ENCODE measurements around the gene PLCE1. TPM values are rescaled to one million over a fixed set of nuclear protein-coding genes. Genes with fewer than 3 reads are reported as not detected.

The PLCE1 gene
- polyA plus RNA-seq, 2 of the 4 experiments (the other 2 are of a cell fraction), result 10.7 to 18.2 TPM

- no peak for TF ChIP-seq HMGXB4 (CRISPR knock-in tag; IDR thresholded peaks at IDR 0.05; ENCODE audit: borderline replicate concordance)
- peak in 1 of 2 experiments; percentile 32; a peak in 1 of 4 replicates for TF ChIP-seq CEBPB (IDR thresholded peaks at IDR 0.05)
- no peak for TF ChIP-seq ELK1 (IDR thresholded peaks at IDR 0.05; ENCODE audit: low read depth, low read length)
- peak; percentile 24; the same call in 1 of the 2 replicates for TF ChIP-seq MAX (IDR thresholded peaks at IDR 0.05)
- TF ChIP-seq HOXB13 (CRISPR knock-in tag; IDR thresholded peaks at IDR 0.05; ENCODE audit: low read depth), result peak; percentile 82
- TF ChIP-seq GATA3 (IDR thresholded peaks at IDR 0.05; ENCODE audit: borderline replicate concordance), result peak; percentile 52; the same call in 1 of the 2 replicates
- no peak for TF ChIP-seq MAFK (IDR thresholded peaks at IDR 0.05; ENCODE audit: partially characterized antibody)
- peak; percentile 79 for TF ChIP-seq FOSL2 (IDR thresholded peaks at IDR 0.05)
- TF ChIP-seq FOSL2 (CRISPR knock-in tag; IDR thresholded peaks at IDR 0.05), result peak; percentile 81
- no peak for TF ChIP-seq TP53 (CRISPR knock-in tag; IDR thresholded peaks at IDR 0.05)
- TF ChIP-seq RAD21 (conservative IDR thresholded peaks at IDR 0.05 in 1 of 2, IDR thresholded peaks at IDR 0.05 in 1 of 2), result peak; percentile 42 to 67; a peak in 4 of 5 replicates
- TF ChIP-seq BCL3 (IDR thresholded peaks at IDR 0.05), result 0 out of 3 replicates have a peak, but pooled peaks have one; percentile 25
- TF ChIP-seq HOXB5 (CRISPR knock-in tag; IDR thresholded peaks at IDR 0.05), result peak; percentile 52; the same call in 1 of the 2 replicates
- no peak for TF ChIP-seq MYC (IDR thresholded peaks at IDR 0.05; ENCODE audit: borderline replicate concordance, low read length)
- TF ChIP-seq CBX8 (IDR thresholded peaks at IDR 0.05), result no peak
- TF ChIP-seq RNF2 (IDR thresholded peaks at IDR 0.05; ENCODE audit: borderline replicate concordance, low read depth), result no peak
- peak; percentile 67; the same call in 1 of the 2 replicates for TF ChIP-seq RFX5 (IDR thresholded peaks at IDR 0.05)
- TF ChIP-seq CHD4 (IDR thresholded peaks at IDR 0.05; ENCODE audit: borderline replicate concordance), result no peak
Measured at GRCh38 chr10:94042001-94042833, 48.5 kb downstream of the PLCE1 start (continued).

- POLR2A ChIA-PET, result interaction anchor here (1.0 to 1.3 kb wide), 2 partner anchors 51 to 126 kb away, joined by 3 to 6 read pairs; no protein-coding TSS in a partner anchor
- 7% methylated on average over 4 of the region's 4 CpGs for WGBS (ENCODE audit: missing lambda C conversion rate)
- Histone ChIP-seq H3K4me3 (0 out of 3 replicates have a peak overlapping the region, but pooled peaks have one; percentile 9), H3K4me2 (peak overlapping the region; percentile 69), H3K4me1 (peaks cover 82% of the 10 kb centered on the region), H3K9me3 (no peaks in the 10 kb centered on the region), H3K27ac (peak overlapping the region; percentile 91)
- peak in 1 of 2 experiments; percentile 35; a peak in 4 of 6 replicates for ATAC-seq
- peak; percentile 70 for FAIRE-seq
- no peak for DNase-seq (ENCODE audit: low read depth in 1 of 2, low spot score in 1 of 2)
- CTCF ChIA-PET, result interaction anchor here (0.8 to 3.6 kb wide), 6 partner anchors 11 to 401 kb away, joined by 3 to 29 read pairs (median 4); no protein-coding TSS in a partner anchor
- TF ChIP-seq ATOH8 (CRISPR knock-in tag; IDR thresholded peaks at IDR 0.05; ENCODE audit: low read depth), result no peak
- peak; percentile 41; the same call in 1 of the 2 replicates for TF ChIP-seq MAX (IDR thresholded peaks at IDR 0.05)
- TF ChIP-seq JUNB (IDR thresholded peaks at IDR 0.05), result peak; percentile 8
- TF ChIP-seq MAFK (IDR thresholded peaks at IDR 0.05; ENCODE audit: partially characterized antibody), result peak; percentile 26
- no peak for TF ChIP-seq TFCP2L1 (CRISPR knock-in tag; IDR thresholded peaks at IDR 0.05)
- TF ChIP-seq PBX3 (IDR thresholded peaks at IDR 0.05), result no peak
- no peak for TF ChIP-seq MYC (IDR thresholded peaks at IDR 0.05; ENCODE audit: borderline replicate concordance, low read length)
- TF ChIP-seq JUN (IDR thresholded peaks at IDR 0.05), result peak in 1 of 2 experiments; percentile 40; a peak in 1 of 5 replicates
Measured at GRCh38 chr10:94042834-94043175, 49.1 kb downstream of the PLCE1 start.
